NCI-H1417 (cell line): Measurements from ENCODE around the gene PTPN12.
"Not testable (repeated sequence)": the region's sequence is repeated elsewhere in the genome, so short reads cannot be mapped to it uniquely, and the experiment has no call there.

ENCODE experiments used
- DNase-seq, 3 experiments: peaks; one replicate each; lab custom pipeline; 2025; lab: John Stamatoyannopoulos, UW

The PTPN12 gene

GRCh38 chr7:77579797-77580196 is 42.7 kb downstream of the PTPN12 start:
- no peak for DNase-seq

GRCh38 chr7:77580762-77581350 is 43.8 kb downstream of the PTPN12 start:
- DNase-seq, result peak in 2 of 3 experiments; percentile 15 to 33

- DNase-seq, result no peak
Measured at GRCh38 chr7:77587272-77587671, 50.2 kb downstream of the PTPN12 start.

GRCh38 chr7:77600952-77601351 is 63.9 kb downstream of the PTPN12 start:
- DNase-seq, result no peak

DNA sequence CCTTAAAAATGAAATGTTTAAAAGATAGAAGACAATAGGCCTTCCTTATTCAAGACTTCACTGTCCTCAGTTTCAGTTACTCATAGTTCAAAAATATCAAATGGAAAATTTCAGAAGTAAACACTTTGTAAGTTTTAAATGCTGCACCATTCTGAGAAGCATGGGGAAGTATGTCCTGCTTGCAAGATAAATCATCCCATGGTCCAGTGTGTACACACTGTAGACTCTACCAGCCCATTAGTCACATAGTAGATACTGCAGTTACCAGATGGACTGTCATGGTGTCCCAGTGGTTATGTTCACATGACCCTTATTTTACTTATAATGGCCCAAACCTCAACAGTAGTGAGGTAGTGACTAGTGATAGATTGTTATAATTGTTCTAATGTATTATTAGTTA is 69.5 kb downstream of the PTPN12 start:
- no peak for DNase-seq

- DNase-seq, result no peak
Measured at GRCh38 chr7:77619314-77619713, 82.2 kb downstream of the PTPN12 start.

DNA sequence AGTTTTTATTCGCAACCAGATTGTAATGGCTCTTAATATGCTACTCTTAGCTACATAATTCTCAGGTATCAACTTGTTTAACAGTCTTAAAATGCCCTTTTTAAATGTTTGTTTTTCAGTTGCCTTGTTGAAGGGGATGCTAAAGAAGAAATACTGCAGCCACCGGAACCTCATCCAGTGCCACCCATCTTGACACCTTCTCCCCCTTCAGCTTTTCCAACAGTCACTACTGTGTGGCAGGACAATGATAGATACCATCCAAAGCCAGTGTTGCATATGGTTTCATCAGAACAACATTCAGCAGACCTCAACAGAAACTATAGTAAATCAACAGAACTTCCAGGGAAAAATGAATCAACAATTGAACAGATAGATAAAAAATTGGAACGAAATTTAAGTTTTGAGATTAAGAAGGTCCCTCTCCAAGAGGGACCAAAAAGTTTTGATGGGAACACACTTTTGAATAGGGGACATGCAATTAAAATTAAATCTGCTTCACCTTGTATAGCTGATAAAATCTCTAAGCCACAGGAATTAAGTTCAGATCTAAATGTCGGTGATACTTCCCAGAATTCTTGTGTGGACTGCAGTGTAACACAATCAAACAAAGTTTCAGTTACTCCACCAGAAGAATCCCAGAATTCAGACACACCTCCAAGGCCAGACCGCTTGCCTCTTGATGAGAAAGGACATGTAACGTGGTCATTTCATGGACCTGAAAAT is 89.7 kb downstream of the PTPN12 start:
- no peak for DNase-seq

- no peak for DNase-seq
Measured at GRCh38 chr7:77627309-77627676, 90.2 kb downstream of the PTPN12 start.

GRCh38 chr7:77629797-77630196 is 92.7 kb downstream of the PTPN12 start:
- DNase-seq, result no peak

- DNase-seq, result no peak
Measured at GRCh38 chr7:77631820-77632219, 94.7 kb downstream of the PTPN12 start.

GRCh38 chr7:77644774-77645173 is 107.7 kb downstream of the PTPN12 start:
- DNase-seq, result no peak

DNA sequence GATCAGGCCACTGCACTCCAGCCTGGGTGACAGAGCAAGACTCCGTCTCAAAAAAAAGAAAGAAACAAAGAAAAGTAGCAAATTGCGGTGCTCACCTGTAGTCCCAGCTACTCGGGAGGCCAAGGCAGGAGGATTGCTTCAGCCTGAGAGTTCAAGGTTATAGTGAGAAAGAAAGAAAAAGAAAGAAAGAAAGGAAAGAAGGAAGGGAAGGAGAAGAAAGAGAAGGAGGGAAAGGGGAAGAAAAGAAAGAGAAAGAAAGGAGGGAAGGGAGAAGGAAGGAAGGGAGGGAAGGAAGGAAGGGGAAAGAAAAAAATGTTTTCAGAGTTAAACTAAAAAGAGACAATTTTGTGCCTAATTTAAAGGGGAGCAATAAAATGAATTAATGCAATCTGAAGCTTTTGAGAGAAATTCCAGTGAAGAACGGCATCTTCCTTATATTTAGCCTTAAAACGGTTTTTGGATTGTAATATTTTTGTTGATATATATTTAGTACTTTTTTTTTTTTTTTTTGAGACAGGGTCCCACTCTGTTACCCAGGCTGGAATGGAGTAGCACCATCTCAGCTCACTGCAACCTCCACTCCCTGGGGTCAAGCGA is 111.7 kb downstream of the PTPN12 start:
- no peak for DNase-seq

DNA sequence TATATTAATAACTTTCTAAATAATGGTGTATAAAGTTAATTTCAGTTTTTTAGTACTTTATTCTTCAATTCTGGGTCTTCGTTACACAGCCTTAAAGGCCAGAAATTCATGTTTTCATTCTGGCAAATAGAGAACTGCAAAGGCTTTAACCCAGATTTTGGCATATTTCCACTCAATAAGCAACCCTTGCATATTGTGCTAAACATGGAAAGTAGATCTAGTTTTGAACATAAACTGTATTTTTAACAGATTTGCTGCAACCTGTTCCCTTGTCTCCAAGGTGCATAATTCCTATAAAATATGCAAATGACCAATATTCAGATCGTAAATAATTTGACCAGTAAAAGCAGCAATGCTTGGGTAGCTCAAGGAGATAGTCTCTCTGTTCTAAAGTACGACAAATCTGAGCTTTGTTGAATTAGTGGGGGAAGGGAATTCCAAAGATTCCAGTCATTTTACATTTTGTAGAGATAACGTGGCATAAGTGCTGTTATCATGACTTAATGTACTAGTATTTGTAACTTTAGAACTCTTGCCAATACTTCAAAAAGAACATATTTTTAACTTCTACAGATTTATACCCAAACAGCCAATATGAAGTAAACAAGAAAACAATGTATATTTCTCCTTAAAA is 112.7 kb downstream of the PTPN12 start:
- DNase-seq, result no peak

GRCh38 chr7:77651575-77652162 is 114.6 kb downstream of the PTPN12 start:
- DNase-seq, result peak; percentile 7 to 66 (median 33)

DNA sequence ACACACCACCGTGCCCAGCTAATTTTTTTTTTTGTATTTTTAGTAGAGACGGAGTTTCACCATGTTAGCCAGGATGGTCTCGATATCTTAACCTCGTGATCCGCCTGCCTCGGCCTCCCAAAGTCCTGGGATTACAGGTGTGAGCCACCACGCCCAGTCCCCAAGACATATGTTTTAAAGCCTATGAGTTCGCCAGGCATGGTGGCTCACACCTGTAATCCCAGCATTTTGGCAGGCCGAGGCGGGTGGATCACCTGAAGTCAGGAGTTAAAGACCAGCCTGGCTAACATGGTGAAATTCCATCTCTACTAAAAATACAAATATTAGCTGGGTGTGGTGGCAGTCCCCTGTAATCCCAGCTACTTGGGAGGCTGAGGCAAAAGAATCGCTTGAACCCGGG is 115.7 kb downstream of the PTPN12 start:
- DNase-seq, result not testable (repeated sequence)

- no peak for DNase-seq
Measured at GRCh38 chr7:77653572-77653971, 116.5 kb downstream of the PTPN12 start.

- no peak for DNase-seq
Measured at GRCh38 chr7:77655356-77655755, 118.3 kb downstream of the PTPN12 start.

DNA sequence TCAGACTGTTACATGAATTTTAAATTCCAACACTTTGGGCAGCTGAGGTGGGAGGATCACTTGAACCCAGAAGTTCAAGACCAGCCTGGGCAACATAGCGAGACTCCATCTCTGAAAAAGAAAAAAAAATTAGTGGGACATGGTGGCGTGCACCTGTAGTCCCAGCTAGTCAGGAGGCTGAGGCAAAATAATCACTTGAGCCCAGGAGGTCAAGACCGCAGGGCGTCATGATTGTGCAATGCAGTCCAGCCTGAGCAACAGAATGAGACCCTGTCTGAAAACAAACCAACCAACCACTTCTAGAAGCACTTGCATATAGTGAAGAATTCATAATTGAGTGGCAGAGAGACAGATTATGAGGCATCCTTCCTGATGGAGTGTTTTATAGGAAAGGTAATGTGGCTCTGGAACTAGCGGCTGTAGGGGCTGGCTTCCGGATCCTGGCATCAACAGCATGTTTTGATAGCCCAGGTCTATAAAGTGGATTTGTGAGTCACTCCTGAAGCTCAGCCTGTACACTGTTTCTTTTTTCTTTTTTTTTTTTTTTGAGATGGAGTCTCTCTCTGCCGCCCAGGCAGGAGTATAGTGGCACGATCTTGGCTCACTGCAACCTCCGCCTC is 118.9 kb downstream of the PTPN12 start:
- no peak for DNase-seq

DNA sequence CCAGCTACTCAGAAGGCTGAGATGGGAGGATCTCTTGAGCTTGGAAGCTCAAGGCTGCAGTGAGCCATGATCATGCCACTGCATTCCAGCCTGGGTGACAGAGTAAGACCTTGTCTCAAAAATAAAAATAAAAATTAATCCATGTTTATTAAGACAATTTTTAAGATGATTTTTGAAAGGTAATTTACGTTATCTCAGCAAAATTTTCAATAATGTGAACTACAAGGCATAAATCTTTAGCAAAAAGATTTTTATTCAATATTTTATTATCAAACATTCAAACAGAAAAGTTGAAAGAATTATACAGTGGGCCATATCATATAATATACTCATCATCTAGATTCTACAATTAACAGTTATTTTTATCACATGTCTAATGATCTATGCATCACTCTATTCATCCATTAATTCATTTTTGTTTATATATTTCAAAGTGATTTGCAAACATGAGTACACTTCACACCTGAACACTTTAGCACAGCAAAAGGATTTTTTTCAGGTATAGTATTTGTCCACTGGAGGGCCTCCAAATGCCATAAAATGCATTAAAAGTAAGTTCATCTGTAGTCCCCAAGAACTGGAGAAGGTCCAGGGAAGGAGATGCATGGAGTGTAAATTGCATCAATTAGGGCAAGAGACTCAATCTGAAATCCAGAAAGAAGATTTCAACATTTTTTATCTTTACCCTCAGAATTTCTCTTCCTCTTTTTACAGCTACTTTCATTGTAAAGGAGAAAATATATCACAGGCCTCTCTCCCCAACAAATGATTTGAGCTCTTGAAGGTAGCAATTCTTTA is 120.5 kb downstream of the PTPN12 start:
- DNase-seq, result peak; percentile 42 to 85 (median 67)

GRCh38 chr7:77658928-77659327 is 121.8 kb downstream of the PTPN12 start:
- DNase-seq, result no peak

GRCh38 chr7:77661816-77662215 is 124.7 kb downstream of the PTPN12 start:
- no peak for DNase-seq
